EL (cell line): ENCODE measurements around the gene ABCB8.
"Not testable (repeated sequence)": the region's sequence is repeated elsewhere in the genome, so short reads cannot be mapped to it uniquely, and the experiment has no call there.

Experiments
- DNase-seq: peaks from one replicate; pipeline ENCODE4 v3.0.0-alpha.2; 2016

ABCB8 gene

GRCh38 chr7:150999001-150999400, 29.2 kb upstream of the ABCB8 start:
- no peak for DNase-seq

- no peak for DNase-seq
These were observed 28.6 kb upstream of the ABCB8 start for GRCh38 chr7:150999497-151000230.

- no peak for DNase-seq
These were observed 27.3 kb upstream of the ABCB8 start for GRCh38 chr7:151000897-151001495.

DNA sequence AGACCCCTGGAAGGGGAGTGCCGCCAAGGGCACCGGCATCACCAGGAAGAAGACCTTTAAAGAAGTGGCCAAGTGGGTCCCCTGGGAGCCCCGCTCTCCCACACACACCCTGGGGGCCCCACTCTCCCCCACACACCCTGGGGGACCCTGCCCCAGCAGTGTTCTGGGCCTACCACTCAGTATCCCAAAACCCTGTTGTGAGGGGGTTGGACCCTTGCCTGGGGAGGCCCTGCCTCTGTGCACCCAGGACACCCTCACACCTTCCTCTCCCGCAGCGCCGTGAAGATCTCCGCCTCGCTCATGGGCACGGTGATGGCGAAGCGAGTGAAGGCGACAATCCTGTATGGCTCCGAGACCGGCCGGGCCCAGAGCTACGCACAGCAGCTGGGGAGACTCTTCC, 26.7 kb upstream of the ABCB8 start:
- no peak for DNase-seq

DNA sequence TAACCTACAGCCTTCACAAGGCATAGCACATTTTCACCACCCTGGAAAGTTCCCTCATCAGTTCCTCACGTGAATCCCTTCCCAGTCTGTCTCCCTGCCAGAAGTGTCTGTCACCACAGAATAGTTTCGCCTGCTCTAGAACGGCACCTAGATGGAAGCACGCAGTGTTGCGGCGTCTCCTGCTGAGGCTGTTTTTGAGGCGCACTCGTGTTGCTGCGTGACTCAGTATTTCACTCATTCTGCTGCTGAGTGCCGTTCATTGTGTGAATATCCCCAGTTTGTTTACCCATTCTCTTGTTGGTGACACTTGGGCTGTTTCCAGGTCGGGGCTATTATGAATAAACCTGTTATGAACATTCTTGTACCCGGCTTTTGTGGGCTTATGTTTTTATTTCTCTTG, 24.7 kb upstream of the ABCB8 start:
- no peak for DNase-seq

DNA sequence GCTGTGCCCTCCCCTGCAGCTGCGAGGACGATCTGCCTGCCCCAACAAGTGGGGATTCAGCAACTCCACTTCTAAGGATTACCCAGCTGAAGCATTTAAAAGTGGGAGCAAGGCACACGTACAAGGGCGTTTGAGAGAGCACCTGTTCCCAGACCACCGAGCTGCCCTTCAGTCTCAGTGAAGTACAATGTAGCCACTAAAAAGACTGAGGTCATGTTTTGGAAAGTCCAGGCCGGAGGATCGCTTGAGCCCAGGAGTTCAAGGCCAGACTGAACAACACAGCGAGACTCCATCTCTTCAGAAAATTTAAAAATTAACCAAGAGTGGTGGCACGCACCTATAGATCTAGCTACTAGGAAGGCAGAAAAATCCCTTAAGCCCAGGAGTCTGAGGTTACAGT, 22.7 kb upstream of the ABCB8 start:
- no peak for DNase-seq

- no peak for DNase-seq
These were observed 21.5 kb upstream of the ABCB8 start for GRCh38 chr7:151006590-151007300.

GRCh38 chr7:151007469-151007898, 20.8 kb upstream of the ABCB8 start:
- no peak for DNase-seq

GRCh38 chr7:151008143-151008510, 20.1 kb upstream of the ABCB8 start:
- DNase-seq, result no peak

DNA sequence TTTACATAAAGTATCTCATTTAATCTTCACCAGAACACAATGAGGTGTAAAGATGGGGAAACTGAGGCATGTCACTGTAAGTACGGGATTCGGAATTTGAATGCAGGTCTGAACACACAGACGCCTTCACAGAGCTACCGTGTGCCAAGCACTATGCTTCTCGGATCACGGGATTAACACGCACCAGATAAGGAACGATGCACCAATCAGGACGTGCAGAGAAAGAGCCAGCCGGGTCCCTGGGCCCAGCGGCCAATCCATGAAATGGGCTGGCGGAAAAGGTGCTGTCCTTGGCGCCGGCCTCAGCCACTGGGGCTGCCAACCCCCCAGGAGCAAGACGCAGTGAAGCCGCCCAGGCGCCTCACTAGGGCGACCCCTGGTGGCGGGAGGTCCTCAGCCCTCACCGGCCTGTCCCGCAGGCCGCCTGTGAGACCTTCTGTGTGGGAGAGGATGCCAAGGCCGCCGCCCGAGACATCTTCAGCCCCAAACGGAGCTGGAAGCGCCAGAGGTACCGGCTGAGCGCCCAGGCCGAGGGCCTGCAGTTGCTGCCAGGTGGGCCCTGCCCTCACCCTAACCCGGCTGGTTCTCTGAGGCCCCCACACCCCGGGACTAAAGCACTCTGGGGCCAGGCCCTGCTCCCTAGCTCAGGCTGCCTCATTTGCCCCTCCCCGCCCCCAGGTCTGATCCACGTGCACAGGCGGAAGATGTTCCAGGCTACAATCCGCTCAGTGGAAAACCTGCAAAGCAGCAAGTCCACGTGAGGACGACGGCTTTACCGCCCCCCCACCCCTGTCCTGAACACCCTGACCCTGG, 19.5 kb upstream of the ABCB8 start:
- no peak for DNase-seq

- no peak for DNase-seq
These were observed 18.8 kb upstream of the ABCB8 start for GRCh38 chr7:151009327-151010036.

DNA sequence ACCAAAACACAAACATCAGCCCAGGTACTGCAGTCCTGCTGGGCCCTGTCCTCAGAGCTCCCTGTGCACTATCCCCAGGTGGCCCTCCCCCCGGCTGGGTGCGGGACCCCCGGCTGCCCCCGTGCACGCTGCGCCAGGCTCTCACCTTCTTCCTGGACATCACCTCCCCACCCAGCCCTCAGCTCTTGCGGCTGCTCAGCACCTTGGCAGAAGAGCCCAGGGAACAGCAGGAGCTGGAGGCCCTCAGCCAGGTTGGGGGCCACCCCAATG, 18.3 kb upstream of the ABCB8 start:
- no peak for DNase-seq

- DNase-seq, result no peak
These were observed 17.7 kb upstream of the ABCB8 start for GRCh38 chr7:151010307-151011096.

DNA sequence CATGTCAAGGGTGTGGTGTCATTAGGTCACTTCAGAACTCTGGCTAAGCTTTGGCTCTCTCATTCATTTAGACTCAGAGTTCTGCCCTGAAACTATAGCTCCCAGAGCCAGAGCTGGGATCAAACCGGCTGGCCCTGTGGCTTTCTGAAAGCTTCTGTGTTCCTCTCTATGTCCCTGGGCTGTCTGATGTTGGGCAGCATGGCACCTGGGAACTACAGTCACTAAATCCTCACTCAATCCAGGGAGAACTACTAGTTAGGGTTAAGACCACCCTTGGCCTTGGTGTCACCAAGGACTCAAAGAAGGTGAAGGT, 17.2 kb upstream of the ABCB8 start:
- DNase-seq, result no peak

DNA sequence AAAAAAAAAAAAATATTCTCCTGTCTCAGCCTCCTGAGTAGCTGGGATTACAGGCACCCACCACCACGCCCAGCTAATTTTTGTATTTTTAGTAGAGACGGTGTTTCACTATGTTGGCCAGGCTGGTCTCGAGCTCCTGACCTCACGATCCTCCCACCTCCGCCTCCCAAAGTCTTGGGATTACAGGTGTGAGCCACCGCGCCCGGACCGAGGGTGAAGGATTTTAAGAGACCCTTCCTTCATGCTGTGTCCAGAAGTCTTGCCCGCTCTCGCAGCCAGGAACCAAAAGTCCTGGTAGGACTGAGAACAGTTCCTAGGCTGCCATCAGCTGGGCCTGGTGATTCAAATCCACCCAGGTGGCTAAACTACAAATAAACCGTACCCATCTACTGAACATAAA, 16.6 kb upstream of the ABCB8 start:
- not testable (repeated sequence) for DNase-seq

- no peak for DNase-seq
These were observed 16.1 kb upstream of the ABCB8 start for GRCh38 chr7:151012031-151012692.

DNA sequence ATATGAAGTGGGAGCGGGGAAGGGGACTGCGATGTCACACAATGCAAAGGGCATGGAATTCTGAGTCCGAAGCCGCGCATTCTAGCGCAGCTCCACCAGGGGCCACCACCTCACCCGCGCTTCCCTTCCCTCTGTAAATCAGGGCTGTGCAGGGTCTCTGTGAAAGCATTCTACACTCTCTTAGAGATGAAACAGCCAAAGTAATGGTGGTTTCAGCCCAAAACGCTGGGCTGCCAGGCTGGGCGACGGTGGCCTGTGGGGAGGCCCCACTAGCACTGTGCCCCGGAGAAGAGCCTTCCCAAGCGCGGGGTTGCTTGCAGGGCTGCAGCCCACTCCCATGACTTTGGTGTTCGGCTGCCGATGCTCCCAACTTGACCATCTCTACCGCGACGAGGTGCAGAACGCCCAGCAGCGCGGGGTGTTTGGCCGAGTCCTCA, 15.3 kb upstream of the ABCB8 start:
- DNase-seq, result peak; percentile 45

GRCh38 chr7:151013356-151013732, 14.9 kb upstream of the ABCB8 start:
- no peak for DNase-seq

DNA sequence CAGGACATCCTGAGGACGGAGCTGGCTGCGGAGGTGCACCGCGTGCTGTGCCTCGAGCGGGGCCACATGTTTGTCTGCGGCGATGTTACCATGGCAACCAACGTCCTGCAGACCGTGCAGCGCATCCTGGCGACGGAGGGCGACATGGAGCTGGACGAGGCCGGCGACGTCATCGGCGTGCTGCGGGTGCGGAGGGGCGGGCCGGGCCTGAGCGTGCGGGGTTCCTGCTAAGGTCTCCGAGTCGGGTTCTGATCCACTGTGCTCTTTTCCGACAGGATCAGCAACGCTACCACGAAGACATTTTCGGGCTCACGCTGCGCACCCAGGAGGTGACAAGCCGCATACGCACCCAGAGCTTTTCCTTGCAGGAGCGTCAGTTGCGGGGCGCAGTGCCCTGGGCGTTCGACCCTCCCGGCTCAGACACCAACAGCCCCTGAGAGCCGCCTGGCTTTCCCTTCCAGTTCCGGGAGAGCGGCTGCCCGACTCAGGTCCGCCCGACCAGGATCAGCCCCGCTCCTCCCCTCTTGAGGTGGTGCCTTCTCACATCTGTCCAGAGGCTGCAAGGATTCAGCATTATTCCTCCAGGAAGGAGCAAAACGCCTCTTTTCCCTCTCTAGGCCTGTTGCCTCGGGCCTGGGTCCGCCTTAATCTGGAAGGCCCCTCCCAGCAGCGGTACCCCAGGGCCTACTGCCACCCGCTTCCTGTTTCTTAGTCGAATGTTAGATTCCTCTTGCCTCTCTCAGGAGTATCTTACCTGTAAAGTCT, 14.3 kb upstream of the ABCB8 start:
- DNase-seq, result peak; percentile 71

DNA sequence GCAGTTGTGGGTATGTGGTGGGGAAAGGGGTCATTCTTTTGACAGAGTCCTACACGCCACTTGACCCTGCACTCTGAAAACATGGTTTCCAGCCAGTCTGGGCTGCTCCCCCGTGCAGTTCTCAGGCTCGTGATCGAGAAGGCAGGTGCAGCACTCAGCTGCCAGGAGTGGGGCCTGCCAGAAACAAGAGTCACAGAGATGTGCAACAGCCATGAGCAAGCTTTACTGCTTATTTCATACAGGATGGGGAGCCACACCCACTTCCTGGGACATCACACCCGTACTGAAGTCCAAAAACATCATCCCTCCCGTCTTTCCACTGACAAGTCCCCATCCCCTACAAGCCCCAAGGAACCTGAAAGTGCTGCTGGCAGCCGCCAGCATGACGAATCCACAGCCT, 13.3 kb upstream of the ABCB8 start:
- DNase-seq, result no peak

- no peak for DNase-seq
These were observed 12.3 kb upstream of the ABCB8 start for GRCh38 chr7:151015967-151016366.
